Inferior parietal cortex (tissue), 1 donor: ENCODE results near the gene ITPR1.
A peak's percentile ranks its signal among the peaks of the same experiment; 100 is the strongest.
"Not testable (repeated sequence)": the region's sequence is repeated elsewhere in the genome, so short reads cannot be mapped to it uniquely, and the experiment has no call there.

ENCODE experiments used
- DNase-seq: peaks from one replicate; pipeline ENCODE4 v3.0.0-alpha.2; 2016; ENCODE audit errors: extremely low spot score

ITPR1 gene

GRCh38 chr3:4493014-4493940, at the start of gene ITPR1:
TSS of gene ITPR1 (plus strand) at chr3:4493348. CDS start at chr3:4516492, 23,144 bp downstream.
- DNase-seq = peak; percentile 96

GRCh38 chr3:4447295-4447999, 45.7 kb upstream of the ITPR1 start:
- DNase-seq = no peak

GRCh38 chr3:4448187-4448586, 45.0 kb upstream of the ITPR1 start:
- no peak for DNase-seq

GRCh38 chr3:4449043-4449805, 43.9 kb upstream of the ITPR1 start:
- no peak for DNase-seq

GRCh38 chr3:4454142-4454541, 39.0 kb upstream of the ITPR1 start:
- DNase-seq = no peak

GRCh38 chr3:4456780-4457179, 36.4 kb upstream of the ITPR1 start:
- not testable (repeated sequence) for DNase-seq

- DNase-seq = no peak
Measured at GRCh38 chr3:4458961-4459360, 34.2 kb upstream of the ITPR1 start.

- DNase-seq = no peak
Measured at GRCh38 chr3:4460334-4460733, 32.8 kb upstream of the ITPR1 start.

GRCh38 chr3:4461468-4462090, 31.6 kb upstream of the ITPR1 start:
- DNase-seq = no peak

GRCh38 chr3:4462369-4463040, 30.6 kb upstream of the ITPR1 start:
- no peak for DNase-seq

- no peak for DNase-seq
Measured at GRCh38 chr3:4464576-4464975, 28.6 kb upstream of the ITPR1 start.

- peak; percentile 91 for DNase-seq
Measured at GRCh38 chr3:4466741-4467521, 26.2 kb upstream of the ITPR1 start, which contains the start of gene SUMF1. TSS of gene SUMF1 (minus strand) at chr3:4467269. CDS start at chr3:4467245, 24 bp downstream.

- DNase-seq = no peak
Measured at GRCh38 chr3:4467522-4467867, 25.7 kb upstream of the ITPR1 start.

- no peak for DNase-seq
Measured at GRCh38 chr3:4471907-4472306, 21.2 kb upstream of the ITPR1 start.

GRCh38 chr3:4472312-4472711, 20.8 kb upstream of the ITPR1 start:
- DNase-seq = no peak

GRCh38 chr3:4472766-4473165, 20.4 kb upstream of the ITPR1 start:
- no peak for DNase-seq

GRCh38 chr3:4474683-4475490, 18.3 kb upstream of the ITPR1 start:
- peak; percentile 30 for DNase-seq

- DNase-seq = no peak
Measured at GRCh38 chr3:4475804-4476203, 17.3 kb upstream of the ITPR1 start.

- DNase-seq = no peak
Measured at GRCh38 chr3:4476496-4476895, 16.7 kb upstream of the ITPR1 start.
